Measurements from ENCODE around the gene GREB1.

Gene GREB1

DNA sequence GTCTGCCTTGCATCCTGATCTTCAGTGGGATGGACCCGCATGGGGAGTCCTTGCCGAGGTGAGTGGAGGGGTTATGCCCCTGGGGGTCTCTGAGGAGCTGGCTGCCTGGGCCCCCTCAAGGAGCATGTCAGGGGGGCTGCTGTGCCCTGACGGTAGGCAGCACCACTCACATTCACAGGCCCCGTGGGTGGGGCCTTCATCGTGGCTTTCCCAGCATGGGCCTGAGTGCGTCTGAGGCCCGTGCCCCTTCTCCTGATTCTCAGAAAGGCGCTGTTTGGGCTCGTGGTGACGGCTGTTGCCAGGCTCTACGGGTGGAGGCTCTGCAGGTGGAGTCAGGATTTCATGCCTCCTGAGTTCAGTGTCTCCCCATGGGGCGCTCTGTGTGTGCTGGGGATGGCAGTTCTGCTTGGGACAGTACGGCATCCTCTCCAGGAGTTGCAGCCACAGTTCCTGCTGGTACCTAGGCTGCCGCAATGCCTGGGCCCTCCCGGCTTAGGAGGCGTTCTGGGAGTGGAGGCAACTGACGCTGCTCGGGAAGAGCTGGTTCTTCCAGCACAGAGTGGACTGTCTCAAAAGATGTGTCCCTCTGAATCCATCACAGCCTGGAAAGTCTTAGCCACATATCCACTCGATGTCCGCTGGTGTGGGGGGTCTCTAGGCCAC lies 78.8 kb downstream of the GREB1 start:
- no peak for DNase-seq (ENCODE audit: low read depth, low spot score)

DNA sequence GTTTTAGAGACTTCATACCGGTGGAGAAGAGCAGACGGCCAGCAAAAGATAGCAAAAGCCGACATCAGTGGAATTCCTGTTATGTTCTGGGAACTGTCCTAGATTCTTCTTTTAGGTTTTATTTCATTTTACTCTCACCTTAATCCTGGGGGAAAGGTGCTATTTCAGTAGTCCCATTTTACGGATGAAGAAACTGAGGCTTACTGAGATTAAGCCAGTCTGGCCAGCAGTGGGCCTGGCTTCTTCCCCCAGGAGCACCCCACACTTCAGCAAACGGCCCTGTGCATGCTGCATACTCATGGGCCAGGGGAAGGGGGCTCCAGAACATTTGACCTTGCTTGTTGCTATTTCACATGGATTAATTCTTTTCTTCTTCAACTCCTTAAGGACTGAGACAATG lies 79.5 kb downstream of the GREB1 start:
- DNase-seq (ENCODE audit: low read depth, low spot score): no peak

DNA sequence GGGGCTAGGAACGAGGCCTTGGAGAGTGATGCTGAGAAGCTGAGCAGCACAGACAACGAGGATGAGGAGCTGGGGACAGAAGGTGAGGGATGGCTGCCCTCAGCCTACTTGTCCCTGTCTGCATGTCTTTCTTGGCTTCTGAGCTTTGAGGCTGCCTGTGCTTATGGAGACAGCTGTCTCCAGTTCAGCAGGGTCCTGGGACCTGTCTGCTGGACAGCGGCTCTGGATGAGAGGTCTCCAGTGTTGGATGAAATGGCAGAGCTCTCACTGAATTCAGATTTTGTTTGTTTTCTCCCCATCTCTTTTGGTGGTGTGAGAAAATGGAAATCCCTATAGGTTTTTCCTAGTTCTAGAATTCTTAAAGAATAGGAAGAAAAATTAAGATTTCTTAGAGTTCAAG lies 81.4 kb downstream of the GREB1 start:
- DNase-seq (ENCODE audit: low read depth, low spot score): no peak

DNA sequence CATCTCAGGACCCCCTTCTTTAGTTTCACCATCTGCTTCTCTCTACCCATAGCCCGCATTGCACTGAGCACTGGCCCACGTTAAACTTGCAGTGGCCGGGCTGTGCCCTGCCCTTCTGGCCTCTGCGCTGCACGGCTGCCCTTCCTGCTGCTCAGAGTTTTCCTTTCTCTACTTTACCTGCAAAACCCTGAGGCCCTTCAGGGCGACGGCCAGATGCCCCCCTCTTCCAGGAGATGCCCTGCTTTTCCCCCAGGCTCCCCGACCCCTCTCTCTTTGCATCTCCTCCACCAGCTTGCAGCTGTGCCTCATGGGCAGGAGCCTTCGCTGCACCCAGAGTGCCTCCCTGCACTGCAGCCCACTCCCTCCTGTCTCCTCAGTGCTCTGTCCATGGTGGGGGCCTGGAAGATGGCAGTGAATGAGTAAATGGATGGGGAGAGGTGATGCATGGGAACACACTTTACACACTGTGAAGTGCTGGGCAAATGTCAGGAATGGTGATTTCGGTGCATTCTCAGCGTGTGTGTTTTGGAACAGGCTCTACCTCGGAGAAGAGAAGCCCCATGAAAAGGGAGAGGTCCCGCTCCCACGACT lies 82.3 kb downstream of the GREB1 start:
- no peak for DNase-seq (ENCODE audit: low read depth, low spot score)

DNA sequence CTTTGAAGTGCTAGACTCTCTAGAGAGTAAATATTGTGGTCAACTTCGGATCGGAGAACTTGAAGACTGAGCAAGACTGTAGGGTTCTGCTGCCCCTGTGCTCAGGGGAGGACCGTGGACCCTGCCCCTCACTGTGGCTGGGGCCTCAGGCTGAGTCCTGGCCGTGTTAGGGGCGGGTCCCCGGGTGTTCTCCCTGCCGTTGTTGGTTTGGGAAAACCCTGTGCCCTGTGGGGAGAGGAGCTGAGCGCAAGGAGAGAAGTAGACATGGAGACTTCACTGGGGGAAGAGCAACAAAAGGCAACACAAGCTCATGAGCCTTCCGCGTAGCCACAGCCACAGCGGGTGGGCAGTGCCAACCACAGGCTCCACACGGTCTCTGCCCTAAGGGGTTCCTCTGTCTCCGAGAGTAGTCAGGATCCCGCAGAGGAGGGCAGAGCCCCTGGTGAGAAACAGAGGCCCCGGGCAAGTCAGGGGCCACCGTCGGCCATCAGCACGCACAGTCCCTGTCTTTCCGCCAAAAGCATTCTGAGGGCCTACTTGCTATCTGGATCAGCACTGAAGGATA lies 83.1 kb downstream of the GREB1 start:
- DNase-seq (ENCODE audit: low read depth, low spot score): peak; percentile 18

DNA sequence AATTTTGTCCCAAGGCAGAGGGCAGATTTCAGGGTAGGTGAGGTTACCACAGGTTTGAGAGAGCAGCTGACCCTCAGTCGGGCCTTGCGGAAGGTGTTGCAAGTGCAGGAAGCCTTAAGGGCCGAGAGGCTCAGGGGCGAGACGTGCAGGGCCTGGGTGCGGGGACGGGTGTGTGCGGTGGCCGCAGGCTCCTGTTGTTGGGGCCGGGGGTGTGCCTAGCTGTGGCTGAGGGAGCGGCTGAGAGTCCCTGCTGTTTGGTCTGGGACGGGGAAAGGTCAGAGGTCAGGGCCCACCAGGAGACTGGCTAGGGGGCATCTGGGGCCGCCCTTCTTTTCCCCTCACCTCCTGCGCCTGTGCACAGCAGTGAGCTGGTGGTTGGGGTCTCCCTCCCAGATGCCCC lies 83.7 kb downstream of the GREB1 start:
- no peak for DNase-seq (ENCODE audit: low read depth, low spot score)

DNA sequence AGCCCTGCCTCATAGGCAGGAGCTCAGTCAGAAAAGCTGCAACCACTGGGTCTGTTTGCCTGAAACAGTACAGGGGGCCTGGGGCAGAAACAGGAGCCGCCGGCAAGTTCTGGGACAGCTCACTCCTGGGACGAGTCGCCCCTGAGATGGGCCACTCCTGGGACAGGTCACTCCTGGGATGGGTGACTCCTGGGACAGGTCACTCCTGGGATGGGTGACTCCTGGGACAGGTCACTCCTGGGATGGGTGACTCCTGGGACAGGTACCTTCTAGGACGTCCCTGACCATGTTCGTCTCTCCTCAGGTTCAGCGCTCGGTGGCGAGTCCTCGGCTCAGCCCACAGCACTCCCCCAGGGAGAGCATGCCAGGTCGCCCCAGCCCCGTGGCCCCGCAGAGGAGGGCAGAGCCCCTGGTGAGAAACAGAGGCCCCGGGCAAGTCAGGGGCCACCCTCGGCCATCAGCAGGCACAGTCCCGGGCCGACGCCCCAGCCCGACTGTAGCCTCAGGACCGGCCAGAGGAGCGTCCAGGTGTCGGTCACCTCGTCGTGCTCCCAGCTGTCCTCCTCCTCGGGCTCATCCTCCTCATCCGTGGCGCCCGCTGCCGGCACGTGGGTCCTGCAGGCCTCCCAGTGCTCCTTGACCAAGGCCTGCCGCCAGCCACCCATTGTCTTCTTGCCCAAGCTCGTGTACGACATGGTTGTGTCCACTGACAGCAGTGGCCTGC lies 84.3 kb downstream of the GREB1 start:
- no peak for DNase-seq (ENCODE audit: low read depth, low spot score)

DNA sequence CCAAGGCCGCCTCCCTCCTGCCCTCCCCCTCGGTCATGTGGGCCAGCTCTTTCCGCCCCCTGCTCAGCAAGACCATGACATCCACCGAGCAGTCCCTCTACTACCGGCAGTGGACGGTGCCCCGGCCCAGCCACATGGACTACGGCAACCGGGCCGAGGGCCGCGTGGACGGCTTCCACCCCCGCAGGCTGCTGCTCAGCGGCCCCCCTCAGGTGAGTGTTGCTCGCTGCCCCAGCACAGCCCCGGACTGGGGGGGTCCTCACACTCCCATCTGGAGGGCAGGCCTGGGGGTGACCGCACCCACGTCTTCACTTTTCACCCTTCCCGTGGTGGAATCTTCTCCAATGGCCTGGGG lies 84.8 kb downstream of the GREB1 start:
- DNase-seq (ENCODE audit: low read depth, low spot score): no peak

DNA sequence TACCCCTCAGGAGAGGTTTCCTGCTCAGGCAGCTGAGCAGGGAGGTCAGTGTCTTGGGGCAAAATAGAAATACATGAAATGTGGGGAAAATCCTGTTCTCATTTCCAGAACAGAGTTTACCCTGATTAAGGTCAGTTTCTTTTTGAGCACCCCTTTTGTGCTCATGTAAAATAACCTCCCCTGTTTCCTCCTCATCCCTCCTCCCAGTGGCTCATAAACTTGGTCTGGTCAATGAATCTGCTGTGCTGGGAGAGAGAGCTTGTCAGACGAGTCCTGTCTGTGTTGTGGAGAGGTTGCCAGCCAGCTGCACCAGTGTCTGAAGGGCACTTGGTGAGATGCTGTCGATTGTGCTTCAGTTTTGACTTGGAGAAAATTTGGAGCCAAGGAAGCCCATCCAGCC lies 87.6 kb downstream of the GREB1 start:
- DNase-seq (ENCODE audit: low read depth, low spot score): no peak

DNA sequence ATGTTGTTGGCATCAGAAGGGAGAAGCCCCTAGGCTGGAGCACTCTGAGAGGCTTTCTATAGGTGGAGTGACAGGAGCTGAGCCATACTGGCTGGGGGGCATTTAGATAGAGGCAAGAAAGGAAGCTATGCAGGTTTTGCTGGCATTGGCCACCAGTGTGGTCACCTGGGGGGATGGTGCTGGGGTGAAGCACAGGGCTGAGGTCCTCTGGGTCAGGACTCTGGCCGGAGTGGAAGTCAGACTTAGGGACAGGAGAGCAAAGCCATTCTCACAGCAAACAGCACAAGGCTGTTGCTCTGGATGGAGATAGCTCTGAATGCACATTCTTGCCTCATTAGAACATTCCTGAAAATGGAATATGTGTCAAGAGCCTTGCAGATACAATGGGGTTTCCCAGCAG lies 88.8 kb downstream of the GREB1 start:
- no peak for DNase-seq (ENCODE audit: low read depth, low spot score)

DNA sequence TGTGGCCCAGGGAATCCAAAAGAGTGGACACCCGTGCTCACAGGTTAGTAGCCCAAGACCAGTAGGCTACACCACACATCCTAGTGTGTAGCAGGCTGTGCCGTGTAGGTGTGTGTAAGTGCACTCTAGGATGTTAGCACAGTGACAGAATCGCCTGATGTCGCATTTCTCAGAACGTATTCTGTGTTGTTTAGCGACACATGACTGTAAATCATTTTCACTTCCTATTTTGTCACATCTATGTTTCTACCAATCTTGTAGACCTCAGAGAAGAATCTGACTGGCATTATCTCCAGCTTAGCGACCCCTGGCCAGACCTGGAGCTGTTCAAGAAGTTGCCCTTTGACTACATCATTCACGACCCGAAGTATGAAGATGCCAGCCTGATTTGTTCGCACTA lies 91.0 kb downstream of the GREB1 start:
- no peak for DNase-seq (ENCODE audit: low read depth, low spot score)

DNA sequence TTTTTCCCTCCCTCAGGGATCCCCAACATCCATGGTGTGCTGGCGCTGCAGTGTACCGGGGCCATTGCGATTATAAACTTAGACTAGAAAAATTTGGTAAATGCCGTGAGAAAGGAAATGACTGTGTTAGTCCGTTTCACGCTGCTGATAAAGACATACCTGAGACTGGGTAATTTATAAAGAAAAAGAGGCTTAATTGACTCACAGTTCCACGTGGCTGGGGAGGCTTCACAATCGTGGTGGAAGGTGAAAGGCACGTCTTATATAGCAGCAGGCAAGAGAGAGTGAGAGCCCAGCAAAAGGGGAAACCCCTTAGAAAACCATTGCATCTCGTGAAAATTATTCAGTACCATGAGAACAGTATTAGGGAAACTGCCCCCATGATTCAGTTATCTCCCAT lies 91.8 kb downstream of the GREB1 start:
- no peak for DNase-seq (ENCODE audit: low read depth, low spot score)

DNA sequence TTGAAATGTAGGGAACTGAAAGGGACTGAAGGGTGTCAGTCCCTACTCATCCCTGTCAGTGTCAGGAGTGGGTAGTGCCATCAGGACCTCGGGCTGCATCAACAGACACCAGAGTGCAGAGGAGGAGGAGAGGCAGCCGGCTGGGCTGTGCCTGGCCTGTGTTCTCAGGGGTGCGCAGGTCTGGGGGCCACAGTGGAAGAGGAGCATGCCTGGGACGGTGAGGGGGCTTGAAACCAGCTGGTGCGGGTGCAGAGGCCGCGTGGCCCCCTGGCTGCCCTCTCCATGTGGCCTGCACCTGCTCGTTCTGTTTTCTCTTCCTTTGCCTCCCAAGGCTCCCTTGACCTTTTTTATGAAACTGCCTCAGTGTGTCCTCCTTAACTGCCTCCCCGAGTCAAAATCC lies 94.8 kb downstream of the GREB1 start:
- no peak for DNase-seq (ENCODE audit: low read depth, low spot score)

DNA sequence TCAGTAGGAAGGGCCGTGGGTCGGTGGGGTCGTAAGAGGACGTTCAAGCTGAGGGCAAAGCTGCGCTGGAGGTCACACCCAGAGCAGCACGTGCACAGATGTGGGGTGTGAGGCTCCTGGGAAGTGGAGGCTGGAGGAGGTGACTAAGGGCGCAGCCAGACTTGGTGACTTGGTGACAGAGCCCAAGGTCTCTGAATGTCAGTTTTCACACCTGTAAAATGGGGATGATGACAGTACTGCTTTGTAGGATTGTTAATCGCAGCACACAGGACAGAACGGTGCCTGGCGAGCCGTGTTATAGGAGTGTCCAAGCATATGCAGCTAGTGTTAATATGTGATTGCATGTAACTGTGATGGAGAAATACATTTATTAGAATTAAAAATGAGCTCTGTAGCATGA lies 95.4 kb downstream of the GREB1 start:
- no peak for DNase-seq (ENCODE audit: low read depth, low spot score)

DNA sequence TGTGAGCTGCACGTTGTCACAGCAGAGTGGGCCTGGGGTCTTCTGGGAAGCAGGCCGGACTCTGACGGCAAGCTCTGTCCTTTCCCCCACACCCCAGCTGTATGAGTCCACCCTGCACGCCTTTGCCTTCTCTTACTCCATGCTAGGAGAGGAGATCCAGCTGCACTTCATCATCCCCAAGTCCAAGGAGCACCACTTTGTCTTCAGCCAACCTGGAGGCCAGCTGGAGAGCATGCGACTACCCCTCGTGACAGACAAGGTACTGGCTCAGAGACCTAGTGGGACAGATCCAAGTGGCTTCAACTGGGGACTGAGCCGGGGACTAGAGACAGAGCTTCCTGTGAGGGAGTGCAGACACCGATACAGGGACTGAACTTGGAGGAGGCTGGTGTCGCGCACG lies 96.0 kb downstream of the GREB1 start:
- no peak for DNase-seq (ENCODE audit: low read depth, low spot score)

DNA sequence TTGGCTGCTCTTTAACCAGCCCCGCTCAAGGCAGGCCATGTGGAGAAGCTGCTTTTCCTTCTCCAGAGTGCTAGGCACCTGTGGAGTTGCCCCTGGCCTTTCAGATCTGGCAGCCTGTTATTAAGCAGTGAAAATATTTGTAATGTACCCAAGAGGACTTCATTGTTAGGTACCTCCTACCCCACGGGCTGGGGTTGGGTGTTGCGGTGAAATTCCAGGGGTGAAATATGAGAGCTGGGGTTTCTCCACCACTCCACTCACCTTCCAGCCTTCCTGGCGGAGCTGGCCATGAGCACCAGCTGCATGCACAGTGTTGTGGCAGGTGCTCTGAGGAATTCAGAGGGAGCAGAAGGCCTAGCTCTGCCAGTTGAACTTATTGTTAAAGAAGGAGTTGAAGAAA lies 97.0 kb downstream of the GREB1 start:
- no peak for DNase-seq (ENCODE audit: low read depth, low spot score)

DNA sequence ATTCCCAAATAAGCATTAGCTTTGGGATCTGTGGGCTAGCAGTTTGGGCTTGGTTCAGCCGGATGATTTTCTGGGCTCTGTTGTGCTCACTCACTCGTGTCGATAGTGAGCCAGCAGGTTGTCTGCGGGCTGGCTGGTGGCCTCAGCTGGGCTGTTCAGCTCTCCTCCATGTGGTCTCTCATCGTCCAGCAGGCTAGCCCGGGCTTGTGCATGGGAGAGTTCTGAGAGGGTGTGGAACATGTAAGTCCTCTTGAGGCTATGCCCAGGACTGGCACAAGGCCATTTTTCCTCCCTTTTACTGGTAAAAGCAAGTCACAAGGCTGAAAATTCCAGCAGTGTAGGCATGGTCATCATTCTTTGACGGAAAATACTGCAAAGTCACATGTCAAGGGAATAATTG lies 97.6 kb downstream of the GREB1 start:
- no peak for DNase-seq (ENCODE audit: low read depth, low spot score)

DNA sequence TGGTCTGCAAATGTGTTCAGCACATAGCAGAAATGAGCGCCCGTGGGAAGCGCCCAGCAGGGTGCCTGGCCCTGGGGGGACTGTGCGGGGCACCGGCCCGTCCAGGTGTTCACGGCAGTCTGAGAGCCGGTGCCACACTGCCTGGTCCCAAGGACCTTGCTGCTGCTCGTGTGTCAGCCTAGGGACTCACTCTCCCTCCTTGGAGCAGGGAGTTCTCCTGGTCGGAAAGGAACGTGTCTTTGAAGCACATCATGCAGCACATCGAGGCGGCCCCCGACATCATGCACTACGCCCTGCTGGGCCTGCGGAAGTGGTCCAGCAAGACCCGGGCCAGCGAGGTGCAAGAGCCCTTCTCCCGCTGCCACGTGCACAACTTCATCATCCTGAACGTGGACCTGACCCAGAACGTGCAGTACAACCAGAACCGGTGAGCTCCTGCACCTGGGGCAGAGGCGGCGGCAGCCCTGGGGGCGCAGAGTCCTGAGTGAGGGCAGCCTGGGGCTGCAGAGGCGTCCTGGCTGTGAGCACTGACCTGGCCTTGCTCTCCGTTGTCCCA lies 100.2 kb downstream of the GREB1 start:
- DNase-seq (ENCODE audit: low read depth, low spot score): no peak

DNA sequence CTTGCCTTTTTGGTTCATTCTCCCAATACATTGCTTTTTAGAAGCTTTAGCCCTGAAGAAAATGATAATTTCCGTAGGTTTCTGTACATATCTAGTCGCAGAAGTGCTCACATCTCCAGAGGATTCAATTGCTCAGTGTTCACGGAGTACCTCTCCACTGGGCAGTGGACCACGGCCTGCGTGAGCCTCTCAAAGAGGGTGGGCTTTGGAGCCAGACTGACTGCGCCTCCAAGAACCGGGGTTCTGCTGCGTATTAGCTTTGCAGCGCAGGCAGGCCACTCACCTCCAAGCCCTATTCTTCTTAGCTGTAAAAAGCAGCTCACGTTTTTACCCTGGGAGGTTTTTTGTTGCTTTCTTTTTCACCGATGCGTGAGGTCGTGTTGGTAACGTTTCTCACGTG lies 100.7 kb downstream of the GREB1 start:
- DNase-seq (ENCODE audit: low read depth, low spot score): no peak

DNA sequence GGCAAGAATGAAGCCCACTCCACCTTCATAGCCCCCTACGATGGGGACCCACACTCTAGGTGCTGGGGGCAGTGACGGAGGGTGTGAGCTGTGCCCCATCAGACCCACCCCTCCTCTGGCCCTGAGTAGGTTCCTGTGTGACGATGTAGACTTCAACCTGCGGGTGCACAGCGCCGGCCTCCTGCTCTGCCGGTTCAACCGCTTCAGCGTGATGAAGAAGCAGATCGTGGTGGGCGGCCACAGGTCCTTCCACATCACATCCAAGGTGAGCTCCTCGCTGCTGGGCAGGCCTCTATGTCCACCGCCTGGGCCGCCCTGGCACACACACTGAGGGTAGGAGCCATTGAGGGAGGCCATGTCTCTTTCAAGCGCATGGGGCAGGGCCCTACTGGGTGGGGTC lies 101.3 kb downstream of the GREB1 start:
- no peak for DNase-seq (ENCODE audit: low read depth, low spot score)

DNA sequence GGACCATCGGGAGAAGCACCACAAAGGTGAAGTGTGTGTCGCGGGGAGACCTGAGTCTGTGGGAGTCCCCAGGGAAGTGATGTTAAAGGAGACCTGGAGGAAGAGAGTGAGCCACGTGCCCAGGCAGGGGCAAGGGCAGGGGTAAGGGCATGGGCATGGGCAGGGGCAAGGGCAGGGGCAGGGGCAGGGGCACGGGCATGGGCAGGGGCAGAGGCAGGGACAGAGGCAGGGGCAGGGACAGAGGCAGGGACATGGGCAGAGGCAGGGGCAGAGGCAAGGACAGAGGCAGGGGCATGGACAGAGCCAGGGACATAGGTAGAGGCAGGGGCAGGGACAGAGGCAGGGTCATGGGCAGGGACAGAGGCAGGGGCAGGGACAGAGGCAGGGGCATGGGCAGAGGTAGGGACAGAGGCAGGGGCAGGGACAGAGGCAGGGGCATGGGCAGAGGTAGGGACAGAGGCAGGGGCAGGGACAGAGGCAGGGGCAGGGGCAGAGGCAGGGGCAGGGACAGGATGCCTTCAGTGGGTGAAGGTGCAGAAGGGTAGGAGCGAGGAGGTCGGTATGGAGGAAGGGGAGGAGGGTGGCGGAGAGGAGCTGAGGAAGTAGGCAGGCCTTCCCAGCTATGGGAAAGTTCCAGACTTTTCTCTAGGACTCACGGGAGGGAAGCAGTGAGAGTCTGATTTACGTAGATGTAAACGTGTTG lies 102.9 kb downstream of the GREB1 start:
- no peak for DNase-seq (ENCODE audit: low read depth, low spot score)

DNA sequence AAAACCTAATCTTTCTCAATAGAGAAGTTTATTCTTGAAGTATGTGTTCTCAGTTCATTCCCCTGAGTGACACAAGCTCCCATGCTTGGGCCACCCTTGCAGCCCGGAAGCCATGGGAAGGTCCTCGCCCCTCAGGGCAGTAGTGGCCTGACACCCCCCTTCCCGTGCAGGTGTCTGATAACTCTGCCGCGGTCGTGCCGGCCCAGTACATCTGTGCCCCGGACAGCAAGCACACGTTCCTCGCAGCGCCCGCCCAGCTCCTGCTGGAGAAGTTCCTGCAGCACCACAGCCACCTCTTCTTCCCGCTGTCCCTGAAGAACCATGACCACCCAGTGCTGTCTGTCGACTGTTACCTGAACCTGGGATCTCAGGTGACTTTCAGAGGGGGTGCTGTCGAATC lies 103.7 kb downstream of the GREB1 start:
- DNase-seq (ENCODE audit: low read depth, low spot score): no peak

Measured in ELF-1 (cell line).